HepG2 (cell line): ENCODE measurements around the gene RPS13. TPM values are rescaled to one million over a fixed set of nuclear protein-coding genes. Genes with fewer than 3 reads are reported as not detected.

ENCODE experiments used
- ATAC-seq: fragments of 200-7000 bp; cut with Tn5 transposase; 3 replicates; pipeline ENCODE4 v1.9.1; 2020; ENCODE audit warnings: mild to moderate bottlenecking, moderate library complexity
- BruUV-seq: library from RNA; stranded (reverse); fragments of 400-500 nt; replicated peaks from 2 replicates; lab custom pipeline; 2021; lab: Mats Ljungman, UMichigan
- CTCF ChIA-PET: fragments of 300-600 bp; formaldehyde crosslinking; extraction: SDS; loops from one replicate; lab custom pipeline; 2021; ENCODE audit warnings: low total read pairs, inconsistent platforms, low intra/inter-chr PET ratio; lab: Yijun Ruan, JAX
- POLR2A ChIA-PET: fragments of 350-600 bp; sonication (Branson Sonifier 250); formaldehyde crosslinking; loops from one replicate; lab custom pipeline; 2020; ENCODE audit warnings: antibody characterized with exemption, inconsistent platforms; lab: Yijun Ruan, JAX
- DNase-seq: peaks from one replicate; pipeline ENCODE4 v3.0.0-alpha.2; 2015; ENCODE audit warnings: low spot score
- FAIRE-seq: peaks from 3 replicates; lab custom pipeline; 2011; peaks lifted over from hg19 to GRCh38; lab: Jason Lieb, UNC
- H2AFZ ChIP-seq: one replicate; pipeline ENCODE4 v1.6.1; 2011; ENCODE audit warnings: low read length, inconsistent platforms
- H3K27ac ChIP-seq: fragments of 300-600 bp; 3 replicates; pipeline ENCODE4 v1.8.0; 2011; ENCODE audit warnings: mixed run types, mild to moderate bottlenecking, mixed read lengths, low read length, inconsistent platforms; ENCODE audit not compliant: insufficient read depth; ENCODE audit errors: extremely low read length
- H3K27me3 ChIP-seq, 2 experiments: fragments of 200-600 bp in 1 of 2; 2 replicates in 1 of 2; 3 replicates in 1 of 2; pipeline versions ENCODE4 v1.6.0 to v1.8.0; 2011; ENCODE audit warnings: low read length in 2 of 2, mild to moderate bottlenecking in 2 of 2, moderate library complexity in 2 of 2, inconsistent platforms in 1 of 2; ENCODE audit not compliant: insufficient read depth in 2 of 2, control insufficient read depth in 1 of 2
- H3K36me3 ChIP-seq, 2 experiments: fragments of 200-600 bp in 1 of 2; replicated peaks in 1 of 2; 2 replicates in 1 of 2; 3 replicates in 1 of 2; pipeline versions ENCODE4 v1.5.1 to v1.8.0; 2011; ENCODE audit warnings: low read length in 2 of 2, inconsistent platforms in 1 of 2; ENCODE audit not compliant: insufficient read depth in 2 of 2, control insufficient read depth in 1 of 2
- H3K4me1 ChIP-seq: 2 replicates; pipeline ENCODE4 v1.5.1; 2012; ENCODE audit warnings: low read length, inconsistent platforms; ENCODE audit not compliant: insufficient read depth
- H3K4me2 ChIP-seq: 2 replicates; pipeline ENCODE4 v1.6.0; 2011; ENCODE audit warnings: low read depth, low read length, inconsistent platforms
- H3K4me3 ChIP-seq, 3 experiments: fragments of 200-600 bp in 1 of 3; sonication (generic), shearing (Covaris generic) in 1 of 3; replicated peaks in 1 of 3; 2 replicates each; pipeline ENCODE4 v1.5.1; 2011 to 2016; ENCODE audit warnings: low read length in 3 of 3, inconsistent platforms in 2 of 3, low read depth in 2 of 3, mild to moderate bottlenecking in 2 of 3, control low read depth in 1 of 3, mixed read lengths in 1 of 3; ENCODE audit not compliant: insufficient read depth in 1 of 3
- H3K79me2 ChIP-seq: one replicate; pipeline ENCODE4 v1.6.1; 2011; ENCODE audit warnings: low read length, inconsistent platforms; ENCODE audit not compliant: insufficient read depth
- H3K9ac ChIP-seq: 2 replicates; pipeline ENCODE4 v1.6.0; 2011; ENCODE audit warnings: mild to moderate bottlenecking, low read depth, low read length, inconsistent platforms; ENCODE audit not compliant: insufficient read depth
- H3K9me3 ChIP-seq: 2 replicates; pipeline ENCODE4 v1.5.1; 2012; ENCODE audit warnings: mild to moderate bottlenecking, low read length
- H4K20me1 ChIP-seq: 2 replicates; pipeline ENCODE4 v1.6.0; 2011; ENCODE audit warnings: inconsistent platforms, mild to moderate bottlenecking, low read length, moderate library complexity; ENCODE audit not compliant: insufficient read depth
- CBX5 ChIP-seq: sonication (generic); formaldehyde crosslinking; IDR thresholded peaks from 2 replicates; pipeline ENCODE4 v1.4.0; 2020; ENCODE audit warnings: missing genetic modification reagents, borderline replicate concordance
- HOXA3 ChIP-seq: sonication (generic); formaldehyde crosslinking; IDR thresholded peaks from 2 replicates; pipeline ENCODE4 v1.5.0; 2020; ENCODE audit warnings: missing genetic modification reagents
- PRDM10 ChIP-seq: sonication (generic); formaldehyde crosslinking; IDR thresholded peaks from 2 replicates; pipeline ENCODE4 v1.4.0; 2020; ENCODE audit warnings: low read depth, missing genetic modification reagents
- WGBS: methylation state at CpG from one replicate; pipeline ENCODE4 v1.1.6; 2017; ENCODE audit warnings: low lambda C conversion rate; 5-methylcytosine and 5-hydroxymethylcytosine counted together
- in situ Hi-C: cut with HindIII; loops from 2 replicates; pipeline ENCODE4 v1.10.0; 2017; ENCODE audit warnings: low pct_unique_long_range_greater_than_20kb; ENCODE audit not compliant: extremely low pct_ligation_motif_present
- intact Hi-C: fragments of 100-400 bp; cut with micrococcal nuclease; formaldehyde crosslinking; loops from one replicate; pipeline ENCODE4 v1.10.0; 2022; ENCODE audit not compliant: unreplicated experiment
- polyA plus RNA-seq, 8 experiments: library from polyadenylated mRNA; depleted of rRNA in 3 of 8; stranded (reverse) in 7 of 8; unstranded in 1 of 8; fragments of >200 nt; fragmentation: Illumina TruSeq in 4 of 8; extraction: Trizol in 4 of 8; gene quantifications; 2 replicates each; pipeline versions ENCODE4 v1.2.1 to v1.2.3, GENCODE V29; 2011 to 2016; ENCODE audit warnings: low read depth in 4 of 8, missing spikeins in 1 of 8, mixed read lengths in 1 of 8; ENCODE audit not compliant: insufficient read depth in 1 of 8
- total RNA-seq, 5 experiments: library from RNA; depleted of rRNA; stranded (reverse); fragments of >200 nt; fragmentation: Illumina TruSeq; extraction: Trizol; gene quantifications; 2 replicates each; pipeline ENCODE4 v1.2.3, GENCODE V29; 2016; ENCODE audit warnings: low read depth in 1 of 5

Gene RPS13
- total and polyA plus RNA-seq, 2 of the 13 experiments (the other 11 are each of a cell fraction or from before 2014, with no cell fraction given): 1,542 to 2,245 TPM

- TF ChIP-seq PRDM10 (CRISPR knock-in tag) (no peak), CBX5 (CRISPR knock-in tag) (no peak)
- TF ChIP-seq, all 625 proteins: peak for 5
Observed at GRCh38 chr11:17073370-17074027, 4.0 kb downstream of the RPS13 start (continued).

GRCh38 chr11:17067417-17067816 is 10.1 kb downstream of the RPS13 start:
- WGBS: 82% methylated on average over 4 of the region's 6 CpGs
- Histone ChIP-seq H3K79me2 (no peaks in the 10 kb centered on the region), H2AFZ (no peak overlapping the region), H3K4me3 (no peak overlapping the region), H3K36me3 (no peaks in the 10 kb centered on the region), H3K9me3 (no peaks in the 10 kb centered on the region), H4K20me1 (no peaks in the 10 kb centered on the region), H3K4me1 (peaks cover 8% of the 10 kb centered on the region), H3K4me2 (no peak overlapping the region), H3K9ac (no peak overlapping the region), H3K27me3 (no peaks in the 10 kb centered on the region), H3K27ac (no peak overlapping the region)
- no peak for TF ChIP-seq HOXA3 (CRISPR knock-in tag)
- ATAC-seq: no peak
- no peak for FAIRE-seq
- BruUV-seq: no TSS peak
- in situ Hi-C loops (loop anchor here (10.0 kb wide), 1 partner anchor 243 kb away; no protein-coding TSS in a partner anchor), intact Hi-C loops (no loop called here)
- no peak for DNase-seq
- POLR2A ChIA-PET: no interaction called here
- CTCF ChIA-PET: no interaction called here
